Mononuclear cell (primary cell): Measurements from ENCODE around the gene BHLHE41. TPM values are rescaled to one million over a fixed set of nuclear protein-coding genes. Genes with fewer than 3 reads are reported as not detected.

Source experiments
- H3K27me3 ChIP-seq: 2 replicates; pipeline ENCODE4 v1.6.0; 2011; ENCODE audit warnings: low read length, control low read depth; ENCODE audit not compliant: insufficient read depth
- H3K4me1 ChIP-seq: 2 replicates; pipeline ENCODE4 v1.5.1; 2011; ENCODE audit warnings: mild to moderate bottlenecking, low read length, control low read depth; ENCODE audit not compliant: insufficient read depth
- H3K4me3 ChIP-seq: 2 replicates; pipeline ENCODE4 v1.5.1; 2011; ENCODE audit warnings: mild to moderate bottlenecking, low read length, moderate library complexity
- H3K9me3 ChIP-seq: 2 replicates; pipeline ENCODE4 v1.5.1; 2011; ENCODE audit warnings: low read depth, mild to moderate bottlenecking, control low read depth, low read length
- total RNA-seq: library from RNA; depleted of rRNA; stranded (reverse); fragments of >200 nt; gene quantifications from one replicate; pipeline ENCODE4 v1.2.3, GENCODE V29; 2012

The BHLHE41 gene
- total RNA-seq: 0.10 TPM

- Histone ChIP-seq H3K4me3 (peak within 1 kb of the TSS; percentile 26), H3K27me3 (peaks cover 89% of the 10 kb centered on the region), H3K9me3 (no peaks in the 10 kb centered on the region), H3K4me1 (peaks cover 50% of the 10 kb centered on the region)
Observed at GRCh38 chr12:26124446-26125399, at the start of gene BHLHE41. BHLHE41 (minus strand) TSS chr12:26125037; CDS start chr12:26124779, 258 bp downstream.

GRCh38 chr12:26172946-26173552, 48.2 kb upstream of the BHLHE41 start:
- no peaks in the 10 kb centered on the region for H3K9me3 ChIP-seq
- H3K4me1 ChIP-seq: no peaks in the 10 kb centered on the region
- no peaks in the 10 kb centered on the region for H3K27me3 ChIP-seq
- H3K4me3 ChIP-seq: no peak overlapping the region

- Histone ChIP-seq H3K4me3 (no peak overlapping the region), H3K4me1 (no peaks in the 10 kb centered on the region), H3K9me3 (no peaks in the 10 kb centered on the region), H3K27me3 (no peaks in the 10 kb centered on the region)
Observed at GRCh38 chr12:26172539-26172938, 47.7 kb upstream of the BHLHE41 start.

- H3K9me3 ChIP-seq: no peaks in the 10 kb centered on the region
- H3K4me3 ChIP-seq: no peak overlapping the region
- no peaks in the 10 kb centered on the region for H3K27me3 ChIP-seq
- no peaks in the 10 kb centered on the region for H3K4me1 ChIP-seq
Observed at GRCh38 chr12:26172013-26172412, 47.2 kb upstream of the BHLHE41 start.

- H3K4me3 ChIP-seq: no peak overlapping the region
- H3K9me3 ChIP-seq: no peaks in the 10 kb centered on the region
- no peaks in the 10 kb centered on the region for H3K4me1 ChIP-seq
- H3K27me3 ChIP-seq: no peaks in the 10 kb centered on the region
Observed at GRCh38 chr12:26164118-26164517, 39.3 kb upstream of the BHLHE41 start.

- Histone ChIP-seq H3K27me3 (no peaks in the 10 kb centered on the region), H3K9me3 (no peaks in the 10 kb centered on the region), H3K4me1 (peaks cover 8% of the 10 kb centered on the region), H3K4me3 (no peak overlapping the region)
Observed at GRCh38 chr12:26162905-26163304, 38.1 kb upstream of the BHLHE41 start.

GRCh38 chr12:26162174-26162573, 37.3 kb upstream of the BHLHE41 start:
- peaks cover 12% of the 10 kb centered on the region for H3K4me1 ChIP-seq
- no peaks in the 10 kb centered on the region for H3K9me3 ChIP-seq
- no peak overlapping the region for H3K4me3 ChIP-seq
- H3K27me3 ChIP-seq: no peaks in the 10 kb centered on the region

- no peaks in the 10 kb centered on the region for H3K27me3 ChIP-seq
- H3K4me1 ChIP-seq: peaks cover 17% of the 10 kb centered on the region
- no peaks in the 10 kb centered on the region for H3K9me3 ChIP-seq
Observed at GRCh38 chr12:26158078-26158764, 33.4 kb upstream of the BHLHE41 start.

GRCh38 chr12:26157001-26157400, 32.2 kb upstream of the BHLHE41 start:
- H3K4me3 ChIP-seq: no peak overlapping the region

More at GRCh38 chr12:26158078-26158764, 33.4 kb upstream of the BHLHE41 start:
- no peak overlapping the region for H3K4me3 ChIP-seq

GRCh38 chr12:26156201-26156871, 31.5 kb upstream of the BHLHE41 start:
- Histone ChIP-seq H3K4me1 (peaks cover 17% of the 10 kb centered on the region), H3K9me3 (no peaks in the 10 kb centered on the region), H3K4me3 (no peak overlapping the region), H3K27me3 (no peaks in the 10 kb centered on the region)

More at GRCh38 chr12:26157001-26157400, 32.2 kb upstream of the BHLHE41 start:
- Histone ChIP-seq H3K9me3 (no peaks in the 10 kb centered on the region), H3K4me1 (peaks cover 17% of the 10 kb centered on the region), H3K27me3 (no peaks in the 10 kb centered on the region)

- no peaks in the 10 kb centered on the region for H3K27me3 ChIP-seq
- peaks cover 12% of the 10 kb centered on the region for H3K4me1 ChIP-seq
- H3K9me3 ChIP-seq: no peaks in the 10 kb centered on the region
- no peak overlapping the region for H3K4me3 ChIP-seq
Observed at GRCh38 chr12:26153421-26154154, 28.8 kb upstream of the BHLHE41 start.

- H3K27me3 ChIP-seq: no peaks in the 10 kb centered on the region
Observed at GRCh38 chr12:26152507-26153102, 27.8 kb upstream of the BHLHE41 start.

GRCh38 chr12:26150736-26151450, 26.1 kb upstream of the BHLHE41 start:
- Histone ChIP-seq H3K27me3 (no peaks in the 10 kb centered on the region), H3K4me1 (peaks cover 4% of the 10 kb centered on the region), H3K4me3 (no peak overlapping the region), H3K9me3 (no peaks in the 10 kb centered on the region)

More at GRCh38 chr12:26152507-26153102, 27.8 kb upstream of the BHLHE41 start:
- H3K4me3 ChIP-seq: no peak overlapping the region
- H3K9me3 ChIP-seq: no peaks in the 10 kb centered on the region
- peaks cover 8% of the 10 kb centered on the region for H3K4me1 ChIP-seq
